ENCODE results near the gene SNX17.

DNA sequence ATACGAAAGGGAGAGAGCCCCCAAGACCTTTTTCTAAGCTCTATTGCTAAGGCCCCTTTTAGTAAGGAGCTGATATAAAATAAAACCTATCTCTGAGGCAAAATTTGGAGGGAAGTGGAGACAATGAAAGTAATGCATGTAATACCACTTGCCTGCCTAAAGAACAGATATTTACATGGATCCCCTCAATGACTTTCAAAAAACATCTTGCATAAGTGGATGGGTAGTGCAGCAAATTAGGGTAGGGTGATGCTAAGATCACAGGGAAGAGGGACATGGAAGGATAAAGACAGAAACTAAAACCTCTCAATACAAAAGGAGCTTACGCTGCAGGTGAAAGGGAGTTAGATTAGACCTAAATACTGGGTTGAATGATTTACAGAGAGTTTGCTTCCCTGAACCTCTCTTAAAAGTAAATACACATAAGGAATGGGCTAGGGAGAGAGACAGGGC is 9.0 kb downstream of the SNX17 start:
- TF ChIP-seq, protein P1, sequence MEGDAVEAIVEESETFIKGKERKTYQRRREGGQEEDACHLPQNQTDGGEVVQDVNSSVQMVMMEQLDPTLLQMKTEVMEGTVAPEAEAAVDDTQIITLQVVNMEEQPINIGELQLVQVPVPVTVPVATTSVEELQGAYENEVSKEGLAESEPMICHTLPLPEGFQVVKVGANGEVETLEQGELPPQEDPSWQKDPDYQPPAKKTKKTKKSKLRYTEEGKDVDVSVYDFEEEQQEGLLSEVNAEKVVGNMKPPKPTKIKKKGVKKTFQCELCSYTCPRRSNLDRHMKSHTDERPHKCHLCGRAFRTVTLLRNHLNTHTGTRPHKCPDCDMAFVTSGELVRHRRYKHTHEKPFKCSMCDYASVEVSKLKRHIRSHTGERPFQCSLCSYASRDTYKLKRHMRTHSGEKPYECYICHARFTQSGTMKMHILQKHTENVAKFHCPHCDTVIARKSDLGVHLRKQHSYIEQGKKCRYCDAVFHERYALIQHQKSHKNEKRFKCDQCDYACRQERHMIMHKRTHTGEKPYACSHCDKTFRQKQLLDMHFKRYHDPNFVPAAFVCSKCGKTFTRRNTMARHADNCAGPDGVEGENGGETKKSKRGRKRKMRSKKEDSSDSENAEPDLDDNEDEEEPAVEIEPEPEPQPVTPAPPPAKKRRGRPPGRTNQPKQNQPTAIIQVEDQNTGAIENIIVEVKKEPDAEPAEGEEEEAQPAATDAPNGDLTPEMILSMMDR (conservative IDR thresholded peaks at IDR 0.05): no peak
- TF ChIP-seq EZH2 (IDR thresholded peaks at IDR 0.05; ENCODE audit: low read depth): no peak
